Measurements from ENCODE around the gene OAF.

Gene OAF

GRCh38 chr11:120196826-120197225 is 14.0 kb upstream of the OAF start:
- in situ Hi-C loops (cut with HindIII; ENCODE audit: low sequenced_read_pairs): no loop called here
- no peak overlapping the region for H3K4me3 ChIP-seq (ENCODE audit: low read depth, low read length)
- no peak for DNase-seq (ENCODE audit: low read depth, low spot score)
- TF ChIP-seq, protein P1, sequence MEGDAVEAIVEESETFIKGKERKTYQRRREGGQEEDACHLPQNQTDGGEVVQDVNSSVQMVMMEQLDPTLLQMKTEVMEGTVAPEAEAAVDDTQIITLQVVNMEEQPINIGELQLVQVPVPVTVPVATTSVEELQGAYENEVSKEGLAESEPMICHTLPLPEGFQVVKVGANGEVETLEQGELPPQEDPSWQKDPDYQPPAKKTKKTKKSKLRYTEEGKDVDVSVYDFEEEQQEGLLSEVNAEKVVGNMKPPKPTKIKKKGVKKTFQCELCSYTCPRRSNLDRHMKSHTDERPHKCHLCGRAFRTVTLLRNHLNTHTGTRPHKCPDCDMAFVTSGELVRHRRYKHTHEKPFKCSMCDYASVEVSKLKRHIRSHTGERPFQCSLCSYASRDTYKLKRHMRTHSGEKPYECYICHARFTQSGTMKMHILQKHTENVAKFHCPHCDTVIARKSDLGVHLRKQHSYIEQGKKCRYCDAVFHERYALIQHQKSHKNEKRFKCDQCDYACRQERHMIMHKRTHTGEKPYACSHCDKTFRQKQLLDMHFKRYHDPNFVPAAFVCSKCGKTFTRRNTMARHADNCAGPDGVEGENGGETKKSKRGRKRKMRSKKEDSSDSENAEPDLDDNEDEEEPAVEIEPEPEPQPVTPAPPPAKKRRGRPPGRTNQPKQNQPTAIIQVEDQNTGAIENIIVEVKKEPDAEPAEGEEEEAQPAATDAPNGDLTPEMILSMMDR (IDR thresholded peaks at IDR 0.05; ENCODE audit: low read depth, low read length): no peak

DNA sequence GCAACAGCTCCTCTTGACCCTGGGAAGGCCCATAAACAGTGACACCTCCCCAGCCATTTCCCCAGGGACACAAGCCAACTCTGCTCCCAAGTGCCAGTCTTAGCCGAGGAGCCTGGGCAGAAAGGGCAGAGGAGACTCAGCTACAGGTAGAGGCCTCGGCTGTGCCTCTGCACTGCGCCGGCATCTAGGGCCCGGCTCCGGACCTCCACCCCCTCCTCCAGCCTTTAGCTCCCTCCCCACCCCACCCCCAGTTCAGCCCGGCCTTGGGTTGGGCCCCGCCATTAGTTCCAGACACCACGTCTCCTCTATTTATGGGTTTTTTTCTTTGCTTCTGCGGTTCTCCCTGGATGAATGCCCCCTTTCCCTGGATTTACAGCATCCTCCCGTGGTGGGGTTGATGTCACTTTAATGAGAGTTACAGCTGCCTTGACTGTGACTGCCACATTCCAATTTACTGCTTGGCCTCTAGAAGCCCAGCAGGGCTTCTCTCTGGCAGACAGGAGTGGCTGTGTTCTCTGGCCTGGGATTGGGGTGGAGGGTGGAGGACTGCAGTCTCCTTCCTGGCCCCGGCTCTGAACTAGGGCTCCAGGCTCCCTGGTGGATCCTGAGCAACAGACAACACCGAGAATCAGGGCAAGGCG is 13.5 kb upstream of the OAF start:
- TF ChIP-seq, protein P1 (IDR thresholded peaks at IDR 0.05; ENCODE audit: low read depth, low read length): no peak
- no peak overlapping the region for H3K4me3 ChIP-seq (ENCODE audit: low read depth, low read length)
- in situ Hi-C loops (cut with HindIII; ENCODE audit: low sequenced_read_pairs): no loop called here
- no peak for DNase-seq (ENCODE audit: low read depth, low spot score)

GRCh38 chr11:120197977-120198376 is 12.9 kb upstream of the OAF start:
- TF ChIP-seq, protein P1 (IDR thresholded peaks at IDR 0.05; ENCODE audit: low read depth, low read length): no peak
- in situ Hi-C loops (cut with HindIII; ENCODE audit: low sequenced_read_pairs): no loop called here
- DNase-seq (ENCODE audit: low read depth, low spot score): no peak
- no peak overlapping the region for H3K4me3 ChIP-seq (ENCODE audit: low read depth, low read length)

DNA sequence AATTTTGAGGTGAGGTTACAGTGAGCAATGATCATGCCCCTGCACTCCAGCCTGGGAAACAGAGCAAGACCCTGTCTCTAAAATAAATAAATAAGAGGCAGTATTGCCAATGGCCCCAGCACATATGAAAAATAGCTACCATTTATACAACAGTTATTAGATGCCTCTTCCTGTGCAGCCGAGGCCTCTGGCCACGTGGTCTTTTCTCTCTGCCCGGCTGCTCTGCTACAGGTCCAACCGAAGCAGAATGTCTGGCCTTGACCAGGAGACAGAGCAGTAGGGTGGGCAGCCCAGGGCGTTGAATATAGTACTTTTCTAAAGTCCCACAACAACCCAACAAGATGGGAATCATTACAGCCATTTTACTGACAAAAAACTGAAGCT is 12.4 kb upstream of the OAF start:
- no peak for DNase-seq (ENCODE audit: low read depth, low spot score)
- in situ Hi-C loops (cut with HindIII; ENCODE audit: low sequenced_read_pairs): no loop called here
- H3K4me3 ChIP-seq (ENCODE audit: low read depth, low read length): no peak overlapping the region
- TF ChIP-seq, protein P1 (IDR thresholded peaks at IDR 0.05; ENCODE audit: low read depth, low read length): no peak

DNA sequence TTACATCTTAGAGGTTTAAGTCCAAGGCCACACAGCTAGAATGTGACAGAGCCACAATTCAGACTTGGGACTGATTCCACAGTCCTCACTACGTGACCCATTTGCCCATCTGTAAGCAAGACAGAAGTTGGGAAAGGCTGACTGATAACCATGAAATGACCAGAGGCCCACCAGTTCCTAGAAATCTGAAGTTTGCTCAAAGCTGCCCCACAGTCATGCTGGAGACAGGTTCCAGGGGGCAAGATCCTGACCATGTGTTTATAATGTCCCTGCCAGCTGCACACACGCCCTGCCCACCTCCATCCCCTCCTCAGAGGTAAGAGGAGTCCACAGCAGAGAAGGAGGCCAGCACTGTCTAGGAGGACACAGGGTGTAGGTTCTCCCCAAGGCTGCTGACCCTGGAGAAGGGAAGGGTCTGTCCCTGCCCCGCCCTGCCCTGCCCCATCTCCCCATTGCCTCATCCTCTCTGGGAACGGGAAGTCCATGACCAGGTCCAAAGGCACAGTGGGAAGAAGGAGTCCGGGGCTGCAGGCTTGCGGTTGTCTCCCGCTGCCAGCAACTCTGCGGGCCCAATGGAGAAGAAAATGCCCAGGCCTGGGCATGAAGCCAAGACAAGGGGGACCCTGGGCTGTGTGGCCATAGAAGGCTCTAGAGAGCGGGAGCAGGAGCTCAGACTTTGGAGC is 11.9 kb upstream of the OAF start:
- DNase-seq (ENCODE audit: low read depth, low spot score): no peak
- in situ Hi-C loops (cut with HindIII; ENCODE audit: low sequenced_read_pairs): no loop called here
- TF ChIP-seq, protein P1 (IDR thresholded peaks at IDR 0.05; ENCODE audit: low read depth, low read length): no peak
- H3K4me3 ChIP-seq (ENCODE audit: low read depth, low read length): no peak overlapping the region

DNA sequence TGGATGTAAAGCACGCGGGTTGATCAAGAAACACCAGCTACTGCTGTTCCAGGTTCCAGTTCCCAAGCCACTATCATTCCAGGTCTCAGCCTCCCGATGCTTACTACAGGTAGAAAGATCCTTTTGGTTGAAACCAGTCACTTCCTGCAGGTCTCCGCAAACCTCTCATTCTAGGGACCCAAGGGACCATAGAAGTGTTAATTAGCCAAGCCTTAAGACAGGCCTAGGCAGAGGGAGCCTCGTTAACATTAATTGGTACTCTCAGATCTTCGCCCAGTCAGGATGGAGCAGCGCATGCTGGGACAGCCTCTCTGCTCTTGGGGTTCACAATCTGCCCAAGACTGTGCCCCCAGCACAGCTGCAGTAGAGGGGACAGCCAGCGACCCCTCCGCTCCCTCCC is 11.2 kb upstream of the OAF start:
- DNase-seq (ENCODE audit: low read depth, low spot score): no peak

More for the DNA sequence above, 11.2 kb upstream of the OAF start:
- in situ Hi-C loops (cut with HindIII; ENCODE audit: low sequenced_read_pairs): no loop called here
- no peak overlapping the region for H3K4me3 ChIP-seq (ENCODE audit: low read depth, low read length)
- TF ChIP-seq, protein P1 (IDR thresholded peaks at IDR 0.05; ENCODE audit: low read depth, low read length): no peak
